ENCODE measurements around the gene RMDN3.

Gene RMDN3

GRCh38 chr15:40693904-40694687 is 61.0 kb downstream of the RMDN3 start:
- no peak for DNase-seq

DNA sequence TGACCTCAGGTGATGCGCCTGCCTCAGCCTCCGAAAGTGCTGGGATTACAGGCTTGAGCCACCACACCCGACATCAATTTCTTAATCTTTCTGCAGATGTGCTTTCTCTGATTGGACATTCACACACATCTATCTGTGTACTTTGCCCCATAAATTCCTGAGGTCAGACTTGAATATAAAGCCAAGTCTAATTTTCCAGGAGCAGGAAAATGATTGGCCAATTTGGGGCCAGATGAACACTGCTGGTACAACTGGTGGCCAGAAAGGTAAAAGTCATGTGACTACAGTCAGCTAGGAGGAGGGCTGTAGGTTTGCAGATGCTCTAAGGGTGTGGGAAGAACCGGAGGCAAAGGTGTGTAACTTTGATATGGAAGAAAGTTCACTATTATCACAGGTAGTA is 63.3 kb downstream of the RMDN3 start:
- DNase-seq, result no peak

DNA sequence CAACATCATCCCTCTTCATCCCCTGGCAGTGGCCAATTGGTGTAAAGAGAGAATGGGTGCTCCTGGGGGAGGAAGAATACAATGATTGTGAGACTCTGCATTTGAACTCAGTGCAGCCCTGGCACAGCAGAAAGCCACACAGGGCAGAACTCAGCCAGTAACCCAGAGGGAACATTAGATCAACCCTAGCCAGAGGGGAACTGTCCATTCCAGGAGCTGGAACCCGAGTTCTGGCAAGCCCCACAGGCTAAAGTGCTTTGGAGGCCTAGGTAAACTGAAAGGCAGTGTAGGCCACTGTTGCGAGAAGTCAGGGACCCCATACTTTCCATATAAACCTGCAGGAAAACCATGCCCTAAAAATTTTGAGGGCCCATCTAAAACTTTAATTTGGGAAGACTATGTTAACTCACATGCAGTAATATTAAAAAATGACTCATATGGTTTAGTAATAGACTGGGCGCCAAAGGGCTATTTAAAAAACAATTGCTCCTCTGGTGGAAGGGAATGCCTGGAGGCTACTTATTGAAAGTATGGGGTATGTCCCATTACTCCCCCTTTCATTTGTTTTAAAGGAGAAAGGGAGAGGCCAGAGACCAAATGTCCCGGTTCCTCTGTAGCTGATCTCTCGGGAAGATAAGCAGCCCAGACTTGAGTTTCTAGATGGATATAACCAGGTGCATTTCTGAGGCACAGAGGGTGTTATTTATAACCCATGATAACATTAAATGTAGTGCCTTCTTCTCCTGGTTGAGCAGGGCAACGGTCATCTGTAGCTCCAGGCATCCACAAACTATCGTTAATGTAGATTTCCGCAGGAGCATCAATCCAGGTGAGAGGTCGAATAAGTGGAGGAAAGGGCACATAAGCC is 65.9 kb downstream of the RMDN3 start:
- no peak for DNase-seq
